Left ventricle myocardium inferior (tissue), 1 donor: ENCODE data around the gene CTSW. TPM values are rescaled to one million over a fixed set of nuclear protein-coding genes. Genes with fewer than 3 reads are reported as not detected.

Experiments used
- DNase-seq: peaks from one replicate; pipeline ENCODE4 v3.0.0-alpha.2; 2020
- H3K27ac ChIP-seq: fragments of 200-600 bp; replicated peaks from 2 replicates; pipeline ENCODE4 v1.8.0; 2021
- H3K27me3 ChIP-seq: fragments of 200-600 bp; 2 replicates; pipeline ENCODE4 v1.8.0; 2021; ENCODE audit warnings: low read depth
- H3K36me3 ChIP-seq: fragments of 200-600 bp; 2 replicates; pipeline ENCODE4 v1.8.0; 2021
- H3K4me1 ChIP-seq: fragments of 200-600 bp; 2 replicates; pipeline ENCODE4 v1.8.0; 2021
- H3K4me3 ChIP-seq: fragments of 200-600 bp; 2 replicates; pipeline ENCODE4 v1.8.0; 2021; ENCODE audit warnings: mild to moderate bottlenecking, moderate library complexity
- H3K9me3 ChIP-seq: fragments of 200-600 bp; replicated peaks from 2 replicates; pipeline ENCODE4 v1.8.0; 2021
- CTCF ChIP-seq: fragments of 200-600 bp; IDR thresholded peaks from 2 replicates; pipeline ENCODE4 v1.8.0; 2021; ENCODE audit warnings: antibody characterized with exemption, mild to moderate bottlenecking, borderline replicate concordance
- intact Hi-C: fragments of 100-400 bp; cut with micrococcal nuclease; formaldehyde crosslinking; loops from one replicate; pipeline ENCODE4 v1.11.0; 2022
- total RNA-seq: library from RNA; stranded (reverse); fragmentation: NEBNext Ultra II Directional; extraction: Animal tissue kit (Norgen Biotek cat#: 25700); gene quantifications from one replicate; pipeline ENCODE4 v1.2.1, GENCODE V29; 2021
- donor health status: DM: no; HTN: yes; CAD: no; lungs with severe emphysema.

The CTSW gene
- total RNA-seq, 1 donor from 2014 or later, result 0.49 TPM

- Histone ChIP-seq H3K36me3 (peaks cover 69% of the 10 kb centered on the region), H3K4me1 (peaks cover 58% of the 10 kb centered on the region)
- intact Hi-C loops, result no loop called here
Observed at GRCh38 chr11:65867284-65868071, 12.2 kb upstream of the CTSW start.

GRCh38 chr11:65868076-65868667, 11.5 kb upstream of the CTSW start:
- peaks cover 56% of the 10 kb centered on the region for H3K4me1 ChIP-seq
- DNase-seq, result peak; percentile 18
- no peak for TF ChIP-seq CTCF
- H3K36me3 ChIP-seq, result peaks cover 62% of the 10 kb centered on the region
- no peak overlapping the region for H3K27ac ChIP-seq
- H3K9me3 ChIP-seq, result no peaks in the 10 kb centered on the region
- intact Hi-C loops, result no loop called here
- H3K4me3 ChIP-seq, result no peak overlapping the region
- H3K27me3 ChIP-seq, result no peaks in the 10 kb centered on the region

More at GRCh38 chr11:65867284-65868071, 12.2 kb upstream of the CTSW start:
- Histone ChIP-seq H3K27ac (no peak overlapping the region), H3K9me3 (no peaks in the 10 kb centered on the region), H3K27me3 (no peaks in the 10 kb centered on the region), H3K4me3 (no peak overlapping the region)
- peak; percentile 23 for DNase-seq
- no peak for TF ChIP-seq CTCF

GRCh38 chr11:65868907-65869306, 10.7 kb upstream of the CTSW start:
- no peak for DNase-seq

DNA sequence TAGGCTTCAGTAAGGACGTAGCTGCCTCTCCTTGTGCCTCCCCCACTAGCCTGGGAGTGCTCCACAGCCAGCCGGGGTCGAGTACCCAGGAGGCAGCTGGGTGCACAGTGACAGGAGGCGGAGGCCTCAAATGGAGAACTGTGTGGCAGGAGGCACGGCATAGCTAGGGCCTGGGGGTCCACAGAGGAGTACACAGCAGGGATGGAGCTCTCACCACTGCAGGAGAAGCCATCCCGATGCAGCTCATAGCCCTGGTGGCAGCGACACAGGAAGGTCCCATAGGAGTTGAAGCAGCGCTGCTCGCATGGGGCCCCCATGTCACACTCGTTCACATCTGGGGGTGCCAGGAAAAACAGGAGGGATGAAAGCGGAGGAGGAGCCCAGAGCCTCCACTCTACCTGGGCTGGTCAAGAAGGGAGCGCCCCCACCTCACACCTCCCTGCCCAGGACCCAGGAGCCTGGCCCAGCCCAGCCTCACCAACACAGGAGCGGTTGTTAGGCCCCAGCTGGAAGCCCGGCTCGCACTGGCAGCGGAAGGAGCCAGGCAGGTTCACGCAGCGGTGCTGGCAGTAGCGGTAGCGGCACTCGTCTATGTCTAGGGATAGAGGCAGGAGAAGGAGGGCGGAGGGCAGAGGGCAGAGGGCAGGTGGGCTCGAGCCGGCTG, 9.9 kb upstream of the CTSW start:
- intact Hi-C loops, result no loop called here
- no peak for TF ChIP-seq CTCF
- peak overlapping the region; percentile 98 for H3K27ac ChIP-seq
- no peaks in the 10 kb centered on the region for H3K9me3 ChIP-seq
- H3K4me3 ChIP-seq, result no peak overlapping the region
- no peaks in the 10 kb centered on the region for H3K27me3 ChIP-seq
- H3K36me3 ChIP-seq, result peaks cover 46% of the 10 kb centered on the region
- peaks cover 54% of the 10 kb centered on the region for H3K4me1 ChIP-seq
- DNase-seq, result peak; percentile 15

More at GRCh38 chr11:65868907-65869306, 10.7 kb upstream of the CTSW start:
- peaks cover 55% of the 10 kb centered on the region for H3K36me3 ChIP-seq
- no peak overlapping the region for H3K4me3 ChIP-seq
- no peaks in the 10 kb centered on the region for H3K9me3 ChIP-seq
- H3K4me1 ChIP-seq, result peaks cover 55% of the 10 kb centered on the region
- no peak overlapping the region for H3K27ac ChIP-seq
- TF ChIP-seq CTCF, result no peak
- intact Hi-C loops, result no loop called here
- no peaks in the 10 kb centered on the region for H3K27me3 ChIP-seq

- intact Hi-C loops, result no loop called here
- no peak for TF ChIP-seq CTCF
- H3K9me3 ChIP-seq, result no peaks in the 10 kb centered on the region
- peak overlapping the region; percentile 98 for H3K27ac ChIP-seq
- peak overlapping the region; percentile 76 for H3K4me3 ChIP-seq
- DNase-seq, result peak; percentile 12
- peaks cover 54% of the 10 kb centered on the region for H3K4me1 ChIP-seq
- H3K27me3 ChIP-seq, result no peaks in the 10 kb centered on the region
- H3K36me3 ChIP-seq, result peaks cover 41% of the 10 kb centered on the region
Observed at GRCh38 chr11:65870307-65870658, 9.4 kb upstream of the CTSW start.
